ENCODE measurements around the gene MPP3. TPM values are rescaled to one million over a fixed set of nuclear protein-coding genes. Genes with fewer than 3 reads are reported as not detected.
A peak's percentile ranks its signal among the peaks of the same experiment; 100 is the strongest.

Gene MPP3
- total and polyA plus RNA-seq, 9 of the 15 experiments (the other 6 are each of a cell fraction or from before 2014, with no cell fraction given), result 0.41 to 10.4 (median 4.5) TPM

DNA sequence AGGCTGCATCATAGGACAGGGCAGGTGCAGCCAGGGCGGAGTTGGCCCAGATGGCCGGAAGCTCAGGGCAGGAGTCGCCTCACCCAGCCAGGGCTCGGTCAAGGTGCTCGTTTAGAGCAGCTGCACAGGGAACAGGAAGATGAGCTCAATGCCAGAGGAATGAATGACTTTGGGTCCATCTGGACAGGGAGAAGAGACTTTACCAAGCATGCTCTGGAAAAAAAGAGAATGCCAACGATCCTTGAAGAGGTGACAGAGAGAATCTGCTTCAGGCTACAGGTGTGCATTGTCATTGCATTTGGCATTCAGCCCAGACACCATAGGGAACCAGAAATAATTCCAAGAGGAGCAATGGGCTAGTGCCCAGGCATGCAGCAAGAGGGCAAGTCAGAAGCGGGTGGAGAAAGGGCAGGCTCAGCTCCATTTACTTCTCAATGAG, 6.7 kb upstream of the MPP3 start (continued):
- TF ChIP-seq CEBPG (CRISPR knock-in tag; IDR thresholded peaks at IDR 0.05), result no peak
- TF ChIP-seq CEBPG (tag; conservative IDR thresholded peaks at IDR 0.05 in 1 of 2, IDR thresholded peaks at IDR 0.05 in 1 of 2), result no peak
- TF ChIP-seq HDAC1 (IDR thresholded peaks at IDR 0.05), result no peak
- TF ChIP-seq STAT5A (IDR thresholded peaks at IDR 0.05; ENCODE audit: borderline replicate concordance, low read length), result no peak
- TF ChIP-seq CTBP1 (IDR thresholded peaks at IDR 0.05; ENCODE audit: borderline replicate concordance), result peak; percentile 67
- TF ChIP-seq NCOA6 (IDR thresholded peaks at IDR 0.05), result no peak
- no peak for TF ChIP-seq PHF20 (IDR thresholded peaks at IDR 0.05; ENCODE audit: partially characterized antibody)
- TF ChIP-seq RBM22 (IDR thresholded peaks at IDR 0.05; ENCODE audit: low read depth, low read length, poor library complexity, severe bottlenecking), result no peak
- TF ChIP-seq, protein P1, sequence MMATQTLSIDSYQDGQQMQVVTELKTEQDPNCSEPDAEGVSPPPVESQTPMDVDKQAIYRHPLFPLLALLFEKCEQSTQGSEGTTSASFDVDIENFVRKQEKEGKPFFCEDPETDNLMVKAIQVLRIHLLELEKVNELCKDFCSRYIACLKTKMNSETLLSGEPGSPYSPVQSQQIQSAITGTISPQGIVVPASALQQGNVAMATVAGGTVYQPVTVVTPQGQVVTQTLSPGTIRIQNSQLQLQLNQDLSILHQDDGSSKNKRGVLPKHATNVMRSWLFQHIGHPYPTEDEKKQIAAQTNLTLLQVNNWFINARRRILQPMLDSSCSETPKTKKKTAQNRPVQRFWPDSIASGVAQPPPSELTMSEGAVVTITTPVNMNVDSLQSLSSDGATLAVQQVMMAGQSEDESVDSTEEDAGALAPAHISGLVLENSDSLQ (IDR thresholded peaks at IDR 0.05), result no peak
- no peak for TF ChIP-seq POLR2AphosphoS2 (IDR thresholded peaks at IDR 0.05; ENCODE audit: low read length)
- no peak for TF ChIP-seq GATAD2B (IDR thresholded peaks at IDR 0.05; ENCODE audit: borderline replicate concordance)
- no peak for TF ChIP-seq TBL1XR1 (IDR thresholded peaks at IDR 0.05; ENCODE audit: low read length in 2 of 2)
- TF ChIP-seq, protein P2, sequence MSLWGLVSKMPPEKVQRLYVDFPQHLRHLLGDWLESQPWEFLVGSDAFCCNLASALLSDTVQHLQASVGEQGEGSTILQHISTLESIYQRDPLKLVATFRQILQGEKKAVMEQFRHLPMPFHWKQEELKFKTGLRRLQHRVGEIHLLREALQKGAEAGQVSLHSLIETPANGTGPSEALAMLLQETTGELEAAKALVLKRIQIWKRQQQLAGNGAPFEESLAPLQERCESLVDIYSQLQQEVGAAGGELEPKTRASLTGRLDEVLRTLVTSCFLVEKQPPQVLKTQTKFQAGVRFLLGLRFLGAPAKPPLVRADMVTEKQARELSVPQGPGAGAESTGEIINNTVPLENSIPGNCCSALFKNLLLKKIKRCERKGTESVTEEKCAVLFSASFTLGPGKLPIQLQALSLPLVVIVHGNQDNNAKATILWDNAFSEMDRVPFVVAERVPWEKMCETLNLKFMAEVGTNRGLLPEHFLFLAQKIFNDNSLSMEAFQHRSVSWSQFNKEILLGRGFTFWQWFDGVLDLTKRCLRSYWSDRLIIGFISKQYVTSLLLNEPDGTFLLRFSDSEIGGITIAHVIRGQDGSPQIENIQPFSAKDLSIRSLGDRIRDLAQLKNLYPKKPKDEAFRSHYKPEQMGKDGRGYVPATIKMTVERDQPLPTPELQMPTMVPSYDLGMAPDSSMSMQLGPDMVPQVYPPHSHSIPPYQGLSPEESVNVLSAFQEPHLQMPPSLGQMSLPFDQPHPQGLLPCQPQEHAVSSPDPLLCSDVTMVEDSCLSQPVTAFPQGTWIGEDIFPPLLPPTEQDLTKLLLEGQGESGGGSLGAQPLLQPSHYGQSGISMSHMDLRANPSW (CRISPR knock-in tag; IDR thresholded peaks at IDR 0.05), result no peak
- TF ChIP-seq POLR2G (IDR thresholded peaks at IDR 0.05; ENCODE audit: low read depth, low read length), result no peak
- TF ChIP-seq NR2C1 (IDR thresholded peaks at IDR 0.05), result no peak
- no peak for TF ChIP-seq NR2C1 (tag; IDR thresholded peaks at IDR 0.05)
- TF ChIP-seq GATA2 (CRISPR knock-in tag; IDR thresholded peaks at IDR 0.05), result no peak
- TF ChIP-seq ETV1 (tag; conservative IDR thresholded peaks at IDR 0.05; ENCODE audit: low read depth), result no peak
- TF ChIP-seq RFX1 (IDR thresholded peaks at IDR 0.05), result no peak
- TF ChIP-seq, protein P3, sequence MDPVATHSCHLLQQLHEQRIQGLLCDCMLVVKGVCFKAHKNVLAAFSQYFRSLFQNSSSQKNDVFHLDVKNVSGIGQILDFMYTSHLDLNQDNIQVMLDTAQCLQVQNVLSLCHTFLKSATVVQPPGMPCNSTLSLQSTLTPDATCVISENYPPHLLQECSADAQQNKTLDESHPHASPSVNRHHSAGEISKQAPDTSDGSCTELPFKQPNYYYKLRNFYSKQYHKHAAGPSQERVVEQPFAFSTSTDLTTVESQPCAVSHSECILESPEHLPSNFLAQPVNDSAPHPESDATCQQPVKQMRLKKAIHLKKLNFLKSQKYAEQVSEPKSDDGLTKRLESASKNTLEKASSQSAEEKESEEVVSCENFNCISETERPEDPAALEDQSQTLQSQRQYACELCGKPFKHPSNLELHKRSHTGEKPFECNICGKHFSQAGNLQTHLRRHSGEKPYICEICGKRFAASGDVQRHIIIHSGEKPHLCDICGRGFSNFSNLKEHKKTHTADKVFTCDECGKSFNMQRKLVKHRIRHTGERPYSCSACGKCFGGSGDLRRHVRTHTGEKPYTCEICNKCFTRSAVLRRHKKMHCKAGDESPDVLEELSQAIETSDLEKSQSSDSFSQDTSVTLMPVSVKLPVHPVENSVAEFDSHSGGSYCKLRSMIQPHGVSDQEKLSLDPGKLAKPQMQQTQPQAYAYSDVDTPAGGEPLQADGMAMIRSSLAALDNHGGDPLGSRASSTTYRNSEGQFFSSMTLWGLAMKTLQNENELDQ (CRISPR knock-in tag; IDR thresholded peaks at IDR 0.05; ENCODE audit: borderline replicate concordance), result no peak
- TF ChIP-seq, protein P4, sequence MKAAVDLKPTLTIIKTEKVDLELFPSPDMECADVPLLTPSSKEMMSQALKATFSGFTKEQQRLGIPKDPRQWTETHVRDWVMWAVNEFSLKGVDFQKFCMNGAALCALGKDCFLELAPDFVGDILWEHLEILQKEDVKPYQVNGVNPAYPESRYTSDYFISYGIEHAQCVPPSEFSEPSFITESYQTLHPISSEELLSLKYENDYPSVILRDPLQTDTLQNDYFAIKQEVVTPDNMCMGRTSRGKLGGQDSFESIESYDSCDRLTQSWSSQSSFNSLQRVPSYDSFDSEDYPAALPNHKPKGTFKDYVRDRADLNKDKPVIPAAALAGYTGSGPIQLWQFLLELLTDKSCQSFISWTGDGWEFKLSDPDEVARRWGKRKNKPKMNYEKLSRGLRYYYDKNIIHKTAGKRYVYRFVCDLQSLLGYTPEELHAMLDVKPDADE (conservative IDR thresholded peaks at IDR 0.05; ENCODE audit: control insufficient read depth, low read depth, low read length), result no peak
- TF ChIP-seq SMARCA5 (IDR thresholded peaks at IDR 0.05), result no peak
- no peak for TF ChIP-seq KLF16 (IDR thresholded peaks at IDR 0.05)
- no peak for TF ChIP-seq ZNF239 (CRISPR knock-in tag; IDR thresholded peaks at IDR 0.05)

All from K562 (cell line).